Left renal cortex interstitium (tissue), 4 donors: ENCODE measurements around the gene MN1. TPM values are rescaled to one million over a fixed set of nuclear protein-coding genes. Genes with fewer than 3 reads are reported as not detected.
"Not testable (repeated sequence)": the region's sequence is repeated elsewhere in the genome, so short reads cannot be mapped to it uniquely, and the experiment has no call there.

ENCODE experiments used
- DNase-seq, 4 donors: peaks; one replicate each; pipeline ENCODE4 v3.0.0-alpha.2; 2013; ENCODE audit warnings: low read depth in 4 of 4, low spot score in 2 of 4, missing footprints in 1 of 4
- polyA plus RNA-seq, 4 donors: library from polyadenylated mRNA; unstranded; fragments of 120-200 nt; gene quantifications; one replicate each; pipeline ENCODE4 v1.2.1, GENCODE V29; 2013; ENCODE audit not compliant: insufficient read length in 4 of 4

MN1 gene
- polyA plus RNA-seq, 4 donors: 7.8 to 10.4 (median 9.6) TPM

- no peak for DNase-seq
These were observed 54.6 kb downstream of the MN1 start for GRCh38 chr22:27746918-27747317.

GRCh38 chr22:27745809-27746208 is 55.7 kb downstream of the MN1 start:
- no peak for DNase-seq

GRCh38 chr22:27745154-27745553 is 56.4 kb downstream of the MN1 start:
- DNase-seq: no peak

GRCh38 chr22:27744078-27744477 is 57.5 kb downstream of the MN1 start:
- DNase-seq: not testable (repeated sequence)

GRCh38 chr22:27740202-27740748 is 61.3 kb downstream of the MN1 start:
- no peak for DNase-seq

- DNase-seq: no peak
These were observed 64.0 kb downstream of the MN1 start for GRCh38 chr22:27737521-27737920.

- DNase-seq: no peak
These were observed 67.5 kb downstream of the MN1 start for GRCh38 chr22:27734066-27734465.

GRCh38 chr22:27732841-27733240 is 68.7 kb downstream of the MN1 start:
- DNase-seq: no peak

GRCh38 chr22:27732391-27732790 is 69.2 kb downstream of the MN1 start:
- DNase-seq: no peak

- no peak for DNase-seq
These were observed 69.9 kb downstream of the MN1 start for GRCh38 chr22:27731621-27732020.

GRCh38 chr22:27730641-27731433 is 70.7 kb downstream of the MN1 start:
- DNase-seq: no peak

- DNase-seq: no peak
These were observed 72.3 kb downstream of the MN1 start for GRCh38 chr22:27729246-27729645.

- no peak for DNase-seq
These were observed 73.7 kb downstream of the MN1 start for GRCh38 chr22:27727673-27728451.

GRCh38 chr22:27726686-27727449 is 74.7 kb downstream of the MN1 start:
- peak in 2 of 4 donors; percentile 41 to 60 for DNase-seq

GRCh38 chr22:27726331-27726685 is 75.2 kb downstream of the MN1 start:
- DNase-seq: no peak

GRCh38 chr22:27725661-27726060 is 75.9 kb downstream of the MN1 start:
- no peak for DNase-seq

GRCh38 chr22:27724709-27725108 is 76.8 kb downstream of the MN1 start:
- no peak for DNase-seq

- DNase-seq: no peak
These were observed 77.4 kb downstream of the MN1 start for GRCh38 chr22:27724157-27724556.

- no peak for DNase-seq
These were observed 77.8 kb downstream of the MN1 start for GRCh38 chr22:27723708-27724107.

GRCh38 chr22:27723158-27723557 is 78.4 kb downstream of the MN1 start:
- DNase-seq: no peak

- no peak for DNase-seq
These were observed 80.7 kb downstream of the MN1 start for GRCh38 chr22:27720860-27721259.
